SIG-M5 treated with dmso at 0.1 percent for 504 hours (cell line): Measurements from ENCODE around the gene RTL1.
A peak's percentile ranks its signal among the peaks of the same experiment; 100 is the strongest.

Experiments
- DNase-seq: peaks from one replicate; lab custom pipeline; 2025; ENCODE audit not compliant: unreplicated experiment; lab: John Stamatoyannopoulos, UW

RTL1 gene

GRCh38 chr14:100903672-100904185, at the start of gene RTL1:
Gene RTL1 (minus strand): TSS chr14:100903722. CDS start chr14:100884788, 18,934 bp downstream.
- DNase-seq = no peak

- no peak for DNase-seq
These were observed 46.5 kb upstream of the RTL1 start for GRCh38 chr14:100950024-100950423.

- no peak for DNase-seq
These were observed 40.5 kb upstream of the RTL1 start for GRCh38 chr14:100944052-100944451.

GRCh38 chr14:100930270-100930669, 26.7 kb upstream of the RTL1 start:
- DNase-seq = no peak

- no peak for DNase-seq
These were observed 12.0 kb upstream of the RTL1 start for GRCh38 chr14:100915560-100915959.

GRCh38 chr14:100914597-100915021, 11.1 kb upstream of the RTL1 start:
- DNase-seq = no peak

GRCh38 chr14:100911665-100912316, 8.3 kb upstream of the RTL1 start:
- DNase-seq = no peak

- no peak for DNase-seq
These were observed 7.6 kb upstream of the RTL1 start for GRCh38 chr14:100910888-100911664.

- no peak for DNase-seq
These were observed 5.9 kb upstream of the RTL1 start for GRCh38 chr14:100909439-100909838.

GRCh38 chr14:100907240-100907639, 3.7 kb upstream of the RTL1 start:
- no peak for DNase-seq

- no peak for DNase-seq
These were observed 2.9 kb upstream of the RTL1 start for GRCh38 chr14:100906420-100906819.

- DNase-seq = no peak
These were observed 1.6 kb upstream of the RTL1 start for GRCh38 chr14:100905166-100905565.

GRCh38 chr14:100904307-100905087, 975 bp upstream of the RTL1 start:
- DNase-seq = no peak

GRCh38 chr14:100903134-100903468, 421 bp downstream of the RTL1 start:
- DNase-seq = no peak

- no peak for DNase-seq
These were observed 1.0 kb downstream of the RTL1 start for GRCh38 chr14:100902295-100903133.

GRCh38 chr14:100901391-100902183, 1.9 kb downstream of the RTL1 start:
- no peak for DNase-seq

GRCh38 chr14:100900837-100901390, 2.6 kb downstream of the RTL1 start:
- no peak for DNase-seq

GRCh38 chr14:100899884-100900771, 3.4 kb downstream of the RTL1 start:
- peak; percentile 2 for DNase-seq
